Stimulated activated CD8-positive, alpha-beta memory T cell treated with anti-CD3 and anti-CD28 coated beads, Interleukin-2, amount 100 ng/mL, for 48 hours (primary cell): Measurements from ENCODE around the gene PROM1.
A peak's percentile ranks its signal among the peaks of the same experiment; 100 is the strongest.

Source experiments
- DNase-seq, 2 donors: peaks; one replicate each; pipeline ENCODE4 v3.0.0-alpha.2; 2020; ENCODE audit warnings: low read depth in 2 of 2

Gene PROM1

DNA sequence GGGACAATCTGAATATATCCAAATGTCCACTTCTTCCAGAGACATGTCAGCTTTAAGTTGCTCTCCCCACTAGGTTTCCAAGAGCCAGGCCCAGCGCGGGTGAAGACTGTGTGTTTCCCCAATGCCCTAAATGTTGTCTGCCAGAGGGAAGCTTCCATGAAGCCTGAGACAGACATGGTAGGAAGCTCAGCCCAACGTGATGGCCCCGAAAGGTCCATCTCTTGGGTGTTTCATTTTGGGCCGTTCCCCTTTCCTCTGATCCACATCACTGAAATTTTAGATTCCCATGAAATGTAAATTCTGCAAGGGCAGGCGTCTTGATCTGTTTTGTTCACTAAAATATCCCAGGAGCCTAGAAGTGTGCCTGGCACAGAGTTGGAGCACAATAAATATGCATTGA is 25.4 kb upstream of the PROM1 start:
- DNase-seq = no peak

DNA sequence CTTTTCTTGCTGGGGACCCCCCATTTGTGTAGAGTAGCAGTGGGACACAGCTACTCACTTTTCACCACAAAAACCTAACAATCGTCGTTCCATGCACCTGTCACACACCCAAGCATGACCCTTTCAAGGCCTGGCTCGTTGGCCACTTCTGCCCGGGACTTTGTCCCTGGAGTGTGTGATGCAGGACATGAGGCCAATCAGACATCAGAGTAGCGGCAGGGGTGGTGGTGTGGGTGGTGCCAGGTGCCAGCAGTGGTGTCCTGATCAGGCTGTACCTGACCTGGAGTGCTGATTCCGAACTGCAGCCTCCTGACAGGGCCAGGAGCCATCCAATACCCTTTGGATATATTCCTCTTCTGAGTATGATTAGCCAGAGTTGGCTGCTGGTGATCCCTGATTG is 23.1 kb upstream of the PROM1 start:
- DNase-seq = no peak

DNA sequence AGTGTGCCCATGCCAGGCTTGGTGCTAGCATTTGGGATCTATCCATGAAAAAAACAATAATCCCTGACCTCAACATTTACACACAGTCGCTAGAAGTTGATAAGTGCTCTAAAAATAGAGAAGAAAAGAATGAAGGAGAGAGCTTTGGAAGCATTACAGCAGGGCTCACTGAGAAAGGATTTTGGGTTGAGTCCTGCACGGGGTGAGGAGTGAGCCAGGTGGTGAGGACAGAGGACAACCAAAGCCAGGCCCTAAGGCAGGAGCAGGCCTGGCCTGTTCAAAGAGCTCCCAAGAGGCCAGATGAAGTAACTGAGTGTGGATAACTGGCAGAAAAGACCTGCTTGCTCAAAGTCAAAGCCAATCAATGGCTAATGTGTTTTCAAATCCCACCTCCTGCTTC is 20.7 kb upstream of the PROM1 start:
- no peak for DNase-seq

DNA sequence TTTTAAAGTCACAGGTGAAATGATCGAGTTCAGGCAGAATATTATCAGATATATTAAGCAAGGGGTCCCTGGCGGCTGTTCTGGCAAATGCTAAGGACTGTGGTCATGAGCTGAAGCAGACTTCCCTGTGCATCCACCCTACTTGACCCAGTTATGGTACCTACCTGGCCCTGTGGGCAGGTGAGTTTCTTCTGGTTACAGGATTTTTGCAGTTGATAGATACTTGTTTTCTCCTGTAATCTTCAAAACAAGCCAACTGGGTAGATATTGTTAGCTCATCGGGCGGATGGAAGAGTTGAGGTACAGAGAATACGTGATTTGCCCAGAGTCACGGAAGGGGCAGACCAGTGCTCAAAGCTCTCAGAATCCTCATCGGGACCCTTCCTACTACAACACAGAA is 18.5 kb upstream of the PROM1 start:
- DNase-seq = no peak

- DNase-seq = no peak
Measured at GRCh38 chr4:16100833-16101232, 17.0 kb upstream of the PROM1 start.

GRCh38 chr4:16092682-16093319 is 9.0 kb upstream of the PROM1 start:
- DNase-seq = no peak

- no peak for DNase-seq
Measured at GRCh38 chr4:16090096-16090705, 6.4 kb upstream of the PROM1 start.

DNA sequence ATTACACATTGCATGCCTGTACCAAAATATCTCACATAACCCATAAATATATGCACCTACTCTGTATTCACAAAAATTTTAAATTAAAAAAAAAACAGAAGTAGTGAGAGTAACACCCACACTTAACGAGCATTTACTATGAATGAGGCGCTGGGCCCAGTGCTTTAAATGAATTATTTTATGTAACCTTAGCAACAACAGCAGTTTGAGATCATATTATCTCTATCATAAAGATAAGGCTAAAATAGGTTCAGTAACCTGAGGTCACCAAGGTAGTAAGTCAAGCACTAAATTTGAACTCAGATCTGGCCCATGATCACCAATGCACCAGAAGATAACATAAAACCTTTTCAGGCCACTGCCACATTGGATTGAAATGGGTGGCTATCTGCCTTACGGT is 5.3 kb upstream of the PROM1 start:
- DNase-seq = no peak

GRCh38 chr4:16088601-16089000 is 4.8 kb upstream of the PROM1 start:
- no peak for DNase-seq

DNA sequence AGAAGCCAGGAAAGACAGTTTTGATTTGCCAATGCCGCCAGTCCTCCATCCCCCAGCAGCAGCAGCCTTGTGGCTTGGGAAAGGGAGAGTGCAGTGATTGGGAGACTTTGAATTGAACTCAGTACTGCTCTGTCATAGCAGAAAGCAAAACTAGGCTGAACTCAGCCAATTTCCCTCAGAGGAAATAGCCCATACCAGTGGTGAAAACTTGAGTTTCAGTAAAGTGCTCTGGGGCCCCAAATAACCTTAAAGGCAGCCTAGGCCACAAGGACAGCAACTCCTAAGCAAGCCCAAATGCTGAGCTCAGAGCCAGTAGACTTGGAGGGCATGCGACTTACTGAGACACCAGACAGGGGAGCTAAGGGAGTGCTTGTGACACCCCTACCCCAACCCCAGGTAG is 2.0 kb upstream of the PROM1 start:
- no peak for DNase-seq

DNA sequence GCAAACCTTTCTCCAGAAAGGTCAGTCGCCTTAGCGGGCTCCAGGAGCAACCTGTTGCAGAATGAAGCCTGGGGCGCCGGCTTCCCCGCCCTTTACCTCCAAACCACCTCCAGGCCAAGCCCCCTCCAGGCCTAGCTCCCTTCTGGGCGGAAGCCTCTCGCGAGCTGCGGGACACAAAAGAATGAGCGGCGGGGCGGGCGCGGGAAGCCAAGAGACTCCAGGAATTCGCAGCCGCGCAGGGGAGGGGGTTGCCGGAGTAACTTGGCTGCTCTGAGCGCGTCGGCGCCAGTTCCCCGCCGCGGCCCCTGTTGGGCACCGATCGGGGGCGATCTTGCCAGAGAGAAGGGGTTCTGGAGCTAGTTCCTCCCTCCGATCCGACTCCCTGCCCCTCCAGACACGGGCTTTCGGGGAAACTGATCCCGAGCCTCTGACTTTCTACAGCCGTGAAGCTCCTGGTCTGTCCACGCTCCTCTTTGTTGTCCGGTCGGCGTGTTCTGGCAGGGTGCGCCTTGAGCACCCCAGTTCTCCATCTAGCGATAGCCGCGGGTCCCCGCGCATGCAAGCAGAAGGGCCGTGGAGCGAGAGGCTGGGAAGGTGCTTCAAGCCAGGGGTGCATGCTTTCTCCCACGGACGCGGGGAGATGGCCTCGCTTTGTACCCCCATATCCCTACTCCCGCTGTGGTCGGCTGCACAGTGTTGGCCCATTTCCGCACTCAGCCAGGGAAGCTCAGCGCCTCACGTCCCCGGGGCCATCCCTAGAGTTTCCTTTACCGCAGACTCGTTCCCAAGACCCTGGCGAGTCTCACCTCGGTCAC is 1.2 kb downstream of the PROM1 start:
- DNase-seq = peak in 1 of 2 donors; percentile 11

DNA sequence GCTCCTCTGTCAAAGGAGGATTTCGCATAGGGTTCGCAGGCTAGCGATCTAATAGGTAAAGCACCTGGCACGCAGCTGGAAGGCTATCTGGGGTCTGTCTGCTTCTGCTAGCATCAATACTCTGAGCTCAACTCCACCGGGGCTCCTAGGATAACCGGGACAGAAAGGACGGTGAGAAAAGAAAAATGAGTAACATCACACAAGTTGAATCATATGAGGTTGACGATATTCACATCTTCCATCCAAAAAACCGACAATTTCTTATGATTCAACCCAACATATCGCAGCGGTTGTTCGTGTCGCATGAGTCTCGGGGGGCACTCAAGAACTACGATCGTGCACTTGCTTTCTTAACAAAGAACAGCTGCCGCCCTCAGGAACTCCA is 1.8 kb downstream of the PROM1 start:
- no peak for DNase-seq

DNA sequence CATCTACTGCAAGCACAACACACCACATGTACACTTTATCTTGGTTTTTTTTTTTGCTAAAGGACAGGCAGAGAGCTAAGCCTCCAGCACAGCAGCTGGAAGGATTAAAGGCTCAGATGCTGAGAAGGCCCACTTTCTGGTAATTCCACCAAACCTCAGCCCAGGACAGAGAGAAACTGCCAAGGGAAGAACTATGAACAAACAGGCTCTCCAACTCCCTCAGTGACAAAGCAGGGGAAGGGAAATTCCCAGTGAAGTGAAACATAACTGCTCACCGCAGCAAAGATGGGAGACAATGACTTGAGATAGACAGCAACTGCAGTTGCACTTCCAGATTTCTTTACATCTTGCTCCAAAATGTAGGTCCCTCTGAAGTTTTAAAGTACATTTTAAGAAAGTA is 4.8 kb downstream of the PROM1 start:
- DNase-seq = no peak

DNA sequence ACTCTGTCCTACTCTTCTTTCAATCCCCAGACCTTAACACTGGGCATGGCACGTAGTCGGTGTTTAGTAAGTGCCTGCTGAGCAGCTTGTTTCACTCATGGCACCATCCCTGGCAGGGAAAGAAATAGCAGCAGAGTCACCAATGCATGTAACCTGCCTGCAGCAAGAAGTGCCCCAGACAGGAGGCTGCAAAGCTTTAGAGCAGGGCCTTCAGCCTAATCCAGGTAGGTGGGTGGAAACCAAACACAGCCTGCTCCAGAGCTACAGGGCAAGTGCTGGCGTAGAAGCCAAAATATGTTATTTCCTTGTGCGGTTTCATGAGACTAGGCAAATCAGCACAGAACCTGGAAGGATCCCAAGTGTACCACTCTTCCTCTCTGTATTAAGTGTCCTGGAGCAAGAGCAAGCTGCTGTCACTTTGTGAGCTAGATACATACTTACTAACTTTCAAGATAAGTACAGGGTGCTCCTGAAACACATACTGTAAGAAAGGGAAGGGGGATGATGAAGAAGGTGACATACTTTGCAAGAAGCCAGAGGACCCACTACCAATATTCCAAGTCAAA is 5.5 kb downstream of the PROM1 start:
- DNase-seq = no peak

DNA sequence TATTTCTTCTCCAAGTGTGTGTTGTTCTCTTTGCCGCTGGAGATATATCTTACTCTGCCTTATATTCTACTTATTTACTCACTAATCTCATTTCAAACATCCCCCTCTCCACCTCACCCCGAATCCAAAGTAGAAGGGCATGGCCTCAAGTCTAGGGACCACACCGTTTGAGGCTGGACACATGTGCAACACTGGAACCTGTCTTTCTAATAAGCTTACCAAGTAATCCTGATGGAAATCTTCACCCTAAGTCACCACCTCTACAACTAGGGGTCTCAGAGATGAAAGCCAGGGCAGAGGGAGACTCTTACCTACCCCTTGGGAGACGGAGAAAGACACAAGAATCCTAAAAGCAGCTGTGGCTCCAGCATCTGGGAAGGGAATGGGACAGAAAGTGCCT is 6.0 kb downstream of the PROM1 start:
- no peak for DNase-seq

GRCh38 chr4:16075975-16076757 is 7.7 kb downstream of the PROM1 start:
- no peak for DNase-seq

- DNase-seq = no peak
Measured at GRCh38 chr4:16075061-16075460, 8.8 kb downstream of the PROM1 start.

DNA sequence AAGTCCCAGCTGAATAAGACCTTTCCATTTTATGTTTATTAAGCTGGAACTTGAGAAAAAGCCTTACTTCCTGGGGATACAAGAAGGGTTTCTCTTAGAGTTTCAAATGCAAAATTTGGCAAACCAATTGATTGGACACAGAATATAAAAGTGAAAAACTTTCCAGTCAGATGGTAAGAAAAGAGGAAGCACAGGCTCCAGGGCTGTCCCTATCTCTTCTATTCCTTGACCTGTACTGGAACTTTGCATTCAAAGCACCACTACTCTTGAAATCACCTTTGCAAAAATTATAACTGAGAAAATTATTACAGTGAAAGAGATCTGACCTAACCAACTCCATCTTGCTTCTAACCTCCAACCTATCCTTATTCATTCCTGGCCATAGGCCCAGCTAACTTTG is 11.7 kb downstream of the PROM1 start:
- DNase-seq = no peak

- DNase-seq = no peak
Measured at GRCh38 chr4:16070203-16070602, 13.6 kb downstream of the PROM1 start.

DNA sequence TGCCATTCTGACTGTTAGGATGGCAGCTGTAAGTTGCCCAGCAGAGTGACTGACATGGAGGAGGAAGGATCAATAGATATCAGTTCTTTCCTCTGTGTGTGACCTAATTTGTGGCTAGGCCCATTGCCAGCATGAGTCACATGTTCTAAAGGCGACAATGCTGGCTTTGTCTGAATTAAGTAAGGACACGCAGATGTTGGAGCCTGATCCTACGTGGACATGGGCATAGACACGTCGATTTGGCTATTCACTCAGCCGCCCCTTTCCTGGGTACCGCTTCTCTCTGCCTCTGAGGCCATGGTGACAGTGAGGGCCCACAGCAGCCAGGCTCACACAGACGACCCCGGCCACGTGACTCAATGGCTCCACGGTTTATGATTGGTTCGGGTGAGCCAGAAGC is 16.3 kb downstream of the PROM1 start:
- no peak for DNase-seq

DNA sequence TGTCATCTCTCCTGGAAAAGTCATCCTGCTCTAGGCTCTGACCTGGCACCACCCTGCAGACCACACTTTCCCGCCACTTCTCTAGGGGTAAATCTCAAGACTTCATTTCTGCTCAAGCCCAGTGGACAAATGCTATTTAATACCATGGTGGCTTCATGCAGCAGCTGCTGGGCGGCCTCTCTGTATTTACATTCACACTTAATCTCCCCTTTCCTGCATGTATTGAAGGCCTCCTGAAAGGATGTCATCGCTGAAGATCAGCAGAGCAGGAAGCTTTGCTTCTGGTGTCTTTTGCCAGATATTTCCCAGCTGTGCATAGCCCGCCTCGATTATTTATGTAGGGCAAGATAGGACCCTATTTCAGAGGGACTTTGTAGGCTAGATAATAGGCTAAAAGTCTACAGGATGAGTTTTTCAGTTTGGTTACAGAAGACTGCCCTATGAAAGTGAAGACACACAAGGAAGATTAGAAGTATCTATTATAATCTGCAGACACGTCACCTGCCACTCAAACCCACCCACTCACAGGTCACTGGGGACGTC is 17.2 kb downstream of the PROM1 start:
- no peak for DNase-seq

DNA sequence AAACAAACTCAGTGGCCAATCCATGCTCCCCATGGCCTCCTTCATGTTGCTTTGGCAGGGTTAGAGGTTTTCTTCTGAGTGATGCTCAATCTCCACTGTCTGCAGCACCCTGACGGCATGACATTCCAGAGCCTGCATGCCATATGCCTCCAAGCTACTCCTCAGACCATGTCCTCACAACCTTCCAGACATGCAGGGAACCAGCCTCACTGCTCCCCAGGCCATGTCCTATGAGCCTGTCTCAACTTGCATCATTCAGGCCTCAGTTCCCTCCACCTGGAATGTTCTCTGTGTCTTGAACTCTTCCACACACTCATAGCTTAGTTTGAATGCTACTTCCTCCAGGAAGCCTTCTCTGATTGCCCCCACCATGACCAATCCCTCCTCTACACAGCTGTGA is 18.8 kb downstream of the PROM1 start:
- DNase-seq = no peak
